Measurements from ENCODE around the gene ACKR3. TPM values are rescaled to one million over a fixed set of nuclear protein-coding genes. Genes with fewer than 3 reads are reported as not detected.

The ACKR3 gene
- total RNA-seq, 3 donors from 2014 or later = 15.1 to 39.4 (median 23.6) TPM

DNA sequence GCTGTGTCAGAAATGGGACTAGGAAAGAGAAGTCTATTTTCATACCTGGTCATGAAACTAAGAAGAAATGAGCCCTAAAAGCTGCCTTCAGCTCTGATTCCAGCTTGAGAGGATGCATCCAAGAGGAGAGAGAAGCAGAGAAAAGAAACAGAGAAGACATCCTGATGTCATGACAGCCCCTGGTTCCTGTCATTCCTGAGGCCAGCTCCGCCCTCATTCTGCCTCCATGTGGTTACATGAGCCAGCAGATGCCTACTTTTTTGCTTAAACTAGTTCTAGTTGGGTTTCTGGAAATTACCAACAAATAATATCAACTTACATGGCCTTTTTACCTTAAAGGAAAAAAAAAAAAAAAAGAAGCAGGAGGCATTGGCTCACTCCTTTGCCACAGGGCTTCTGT, 14.1 kb upstream of the ACKR3 start:
- no peaks in the 10 kb centered on the region for H3K27me3 ChIP-seq
- DNase-seq (ENCODE audit: low spot score in 2 of 2) = no peak
- H3K36me3 ChIP-seq = no peaks in the 10 kb centered on the region
- peaks cover 5 to 6% of the 10 kb centered on the region in 2 donors for H3K9me3 ChIP-seq
- no peaks in the 10 kb centered on the region for H3K4me1 ChIP-seq
- no peak overlapping the region for H3K27ac ChIP-seq
- TF ChIP-seq POLR2A (IDR thresholded peaks at IDR 0.05) (no peak), POLR2AphosphoS5 (IDR thresholded peaks at IDR 0.05) (no peak)
- TF ChIP-seq, protein P1, sequence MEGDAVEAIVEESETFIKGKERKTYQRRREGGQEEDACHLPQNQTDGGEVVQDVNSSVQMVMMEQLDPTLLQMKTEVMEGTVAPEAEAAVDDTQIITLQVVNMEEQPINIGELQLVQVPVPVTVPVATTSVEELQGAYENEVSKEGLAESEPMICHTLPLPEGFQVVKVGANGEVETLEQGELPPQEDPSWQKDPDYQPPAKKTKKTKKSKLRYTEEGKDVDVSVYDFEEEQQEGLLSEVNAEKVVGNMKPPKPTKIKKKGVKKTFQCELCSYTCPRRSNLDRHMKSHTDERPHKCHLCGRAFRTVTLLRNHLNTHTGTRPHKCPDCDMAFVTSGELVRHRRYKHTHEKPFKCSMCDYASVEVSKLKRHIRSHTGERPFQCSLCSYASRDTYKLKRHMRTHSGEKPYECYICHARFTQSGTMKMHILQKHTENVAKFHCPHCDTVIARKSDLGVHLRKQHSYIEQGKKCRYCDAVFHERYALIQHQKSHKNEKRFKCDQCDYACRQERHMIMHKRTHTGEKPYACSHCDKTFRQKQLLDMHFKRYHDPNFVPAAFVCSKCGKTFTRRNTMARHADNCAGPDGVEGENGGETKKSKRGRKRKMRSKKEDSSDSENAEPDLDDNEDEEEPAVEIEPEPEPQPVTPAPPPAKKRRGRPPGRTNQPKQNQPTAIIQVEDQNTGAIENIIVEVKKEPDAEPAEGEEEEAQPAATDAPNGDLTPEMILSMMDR (IDR thresholded peaks at IDR 0.05) = no peak
- intact Hi-C loops (cut with DNase I; ENCODE audit: low total_unique reads) = no loop called here
- H3K4me3 ChIP-seq = no peak overlapping the region

DNA sequence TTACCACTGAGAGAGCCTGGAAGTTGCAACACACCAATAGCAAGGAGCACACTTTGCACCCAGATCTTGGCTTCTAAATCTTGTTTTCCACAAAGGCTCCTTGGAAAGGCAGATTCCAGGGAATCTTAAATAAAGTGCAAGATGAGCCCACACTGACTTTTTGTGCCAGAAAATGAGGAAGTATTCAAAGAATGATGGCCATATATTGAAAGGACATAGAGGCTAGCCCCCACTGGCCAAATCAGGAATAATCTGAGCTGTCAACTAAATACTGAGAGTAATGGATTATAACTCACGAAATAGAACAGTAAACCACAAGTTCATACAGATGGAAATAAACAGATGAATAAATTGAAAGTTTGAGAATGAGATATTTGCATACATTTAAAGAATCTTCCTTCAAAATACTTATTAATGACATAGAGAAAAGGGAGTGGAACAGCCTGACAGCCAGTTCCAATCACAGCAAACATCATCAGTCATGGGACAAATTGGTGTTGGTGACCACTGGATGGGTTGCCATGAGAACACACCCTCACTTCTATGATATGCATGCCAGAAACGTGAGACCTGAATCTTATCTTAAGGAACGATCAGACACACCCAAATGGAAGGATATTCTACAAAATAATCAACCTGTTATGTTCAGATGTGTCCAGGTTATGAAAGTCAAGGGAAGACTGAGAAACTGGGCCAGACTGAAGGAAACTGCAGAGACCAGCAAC, 12.2 kb upstream of the ACKR3 start:
- DNase-seq (ENCODE audit: low spot score in 2 of 2) = no peak
- peaks cover 5 to 6% of the 10 kb centered on the region in 2 donors for H3K9me3 ChIP-seq
- H3K4me1 ChIP-seq = no peaks in the 10 kb centered on the region
- TF ChIP-seq, protein P1 (IDR thresholded peaks at IDR 0.05) = no peak
- no peak for TF ChIP-seq POLR2A (IDR thresholded peaks at IDR 0.05)
- no peak for TF ChIP-seq POLR2AphosphoS5 (IDR thresholded peaks at IDR 0.05)
- no peaks in the 10 kb centered on the region for H3K36me3 ChIP-seq
- no peak overlapping the region for H3K4me3 ChIP-seq
- intact Hi-C loops (cut with DNase I; ENCODE audit: low total_unique reads) = no loop called here
- H3K27me3 ChIP-seq = no peaks in the 10 kb centered on the region
- no peak overlapping the region for H3K27ac ChIP-seq

DNA sequence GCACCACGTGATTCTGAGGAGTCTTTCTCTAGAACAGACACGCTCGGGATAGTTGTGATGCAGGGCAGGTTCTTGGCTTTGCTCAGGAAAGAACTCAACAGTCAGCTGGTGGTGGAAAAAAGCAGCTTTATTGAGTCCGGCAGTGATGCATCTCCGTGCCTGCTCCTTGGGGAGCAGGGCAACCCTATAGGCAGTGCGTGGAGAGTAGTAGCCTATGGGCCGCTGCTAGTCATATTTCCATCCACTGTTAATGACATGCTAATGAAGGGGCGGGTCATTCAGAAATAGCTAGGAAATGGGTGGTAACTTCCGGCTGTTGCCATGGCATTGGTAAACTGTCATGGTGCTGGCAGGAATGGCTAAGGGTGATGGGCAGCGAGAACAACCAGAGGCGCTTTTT, 11.6 kb upstream of the ACKR3 start:
- H3K36me3 ChIP-seq = no peaks in the 10 kb centered on the region
- H3K27me3 ChIP-seq = no peaks in the 10 kb centered on the region
- H3K27ac ChIP-seq = no peak overlapping the region
- intact Hi-C loops (cut with DNase I; ENCODE audit: low total_unique reads) = no loop called here
- no peak for TF ChIP-seq POLR2AphosphoS5 (IDR thresholded peaks at IDR 0.05)
- TF ChIP-seq, protein P1 (IDR thresholded peaks at IDR 0.05) = no peak
- TF ChIP-seq POLR2A (IDR thresholded peaks at IDR 0.05) = no peak
- DNase-seq (ENCODE audit: low spot score in 2 of 2) = no peak
- H3K4me3 ChIP-seq = no peak overlapping the region
- H3K4me1 ChIP-seq = no peaks in the 10 kb centered on the region
- peaks cover 5 to 6% of the 10 kb centered on the region in 2 donors for H3K9me3 ChIP-seq

DNA sequence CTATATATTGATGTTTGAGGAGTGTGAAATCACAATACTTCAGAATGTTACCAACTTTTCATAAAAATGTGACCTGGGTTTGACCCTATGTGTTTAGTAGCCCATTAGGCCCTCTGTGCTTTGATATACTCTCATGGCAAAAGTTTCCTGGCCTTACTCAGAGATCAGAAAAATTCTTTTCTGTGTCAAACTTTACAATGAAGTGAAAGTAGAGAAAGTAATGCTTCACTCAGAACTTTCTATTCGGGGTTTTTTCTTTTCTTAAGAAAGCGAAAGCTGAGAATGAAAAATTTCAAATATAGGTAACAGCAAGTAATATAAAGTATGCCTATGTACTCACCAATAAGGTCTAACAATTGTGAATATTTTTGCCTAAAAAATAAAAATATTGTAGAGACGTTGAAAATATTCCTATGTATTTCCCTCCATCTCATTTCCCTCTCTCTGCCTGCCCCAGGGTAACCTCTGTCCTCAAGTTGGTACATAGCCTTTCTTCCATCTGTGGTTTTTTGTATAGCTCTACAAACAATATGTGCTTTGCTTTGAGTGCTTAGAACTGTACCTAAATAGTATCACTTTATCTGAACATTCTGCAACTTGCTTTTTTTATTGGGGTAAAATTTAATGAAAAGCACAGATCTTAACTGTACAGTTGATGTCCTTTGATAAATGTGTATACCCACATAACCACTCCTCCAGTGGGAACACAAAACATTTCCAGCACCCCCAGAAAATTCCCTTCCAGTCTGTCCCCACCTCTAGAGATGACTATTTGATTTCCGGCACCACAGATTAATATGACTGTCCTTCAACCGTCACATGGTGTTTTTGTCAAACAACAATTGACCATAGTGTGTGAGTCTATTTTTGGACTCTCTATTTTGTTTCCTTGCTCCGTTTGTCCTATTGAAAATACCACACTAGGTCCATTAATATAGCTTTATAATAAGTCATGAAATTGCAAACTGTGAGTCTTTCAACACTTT, 10.3 kb upstream of the ACKR3 start:
- intact Hi-C loops (cut with DNase I; ENCODE audit: low total_unique reads) = no loop called here
- H3K36me3 ChIP-seq = no peaks in the 10 kb centered on the region
- H3K9me3 ChIP-seq = peaks cover 5% of the 10 kb centered on the region in 2 donors
- no peak for DNase-seq (ENCODE audit: low spot score in 2 of 2)
- TF ChIP-seq POLR2AphosphoS5 (IDR thresholded peaks at IDR 0.05) = no peak
- TF ChIP-seq POLR2A (IDR thresholded peaks at IDR 0.05) = no peak
- TF ChIP-seq, protein P1 (IDR thresholded peaks at IDR 0.05) = no peak
- no peaks in the 10 kb centered on the region for H3K27me3 ChIP-seq
- no peak overlapping the region for H3K27ac ChIP-seq
- H3K4me1 ChIP-seq = no peaks in the 10 kb centered on the region
- H3K4me3 ChIP-seq = no peak overlapping the region

DNA sequence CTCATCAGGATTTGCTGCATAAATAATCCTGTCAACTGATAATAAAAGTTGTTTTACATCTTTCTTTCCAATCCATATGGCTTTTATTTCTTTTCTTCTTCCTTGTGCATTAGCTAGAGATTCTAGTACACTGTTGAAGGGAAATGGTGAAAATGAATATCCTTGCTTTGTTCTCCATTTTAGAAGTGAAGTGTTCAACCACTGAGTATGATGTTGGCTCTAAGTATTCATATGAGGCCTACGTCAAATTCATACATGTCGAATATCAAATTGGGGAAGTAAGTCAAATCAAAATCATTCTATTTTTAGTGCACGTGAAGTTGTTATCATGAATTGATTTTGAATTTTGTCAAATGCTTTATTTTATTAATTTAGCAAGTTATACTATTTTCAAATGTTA, 7.8 kb upstream of the ACKR3 start:
- H3K27ac ChIP-seq = no peak overlapping the region
- peaks cover 0 to under 1% of the 10 kb centered on the region in 2 donors for H3K4me1 ChIP-seq
- H3K27me3 ChIP-seq = no peaks in the 10 kb centered on the region
- H3K4me3 ChIP-seq = no peak overlapping the region
- no peaks in the 10 kb centered on the region for H3K36me3 ChIP-seq
- intact Hi-C loops (cut with DNase I; ENCODE audit: low total_unique reads) = no loop called here
- no peak for TF ChIP-seq POLR2AphosphoS5 (IDR thresholded peaks at IDR 0.05)
- no peak for TF ChIP-seq POLR2A (IDR thresholded peaks at IDR 0.05)
- DNase-seq (ENCODE audit: low spot score in 2 of 2) = no peak
- no peaks in the 10 kb centered on the region for H3K9me3 ChIP-seq

Measured in breast epithelium (tissue), 4 donors.